Pancreas (tissue), 10 donors: ENCODE measurements around the gene JSRP1. TPM values are rescaled to one million over a fixed set of nuclear protein-coding genes. Genes with fewer than 3 reads are reported as not detected.

Source experiments
- ATAC-seq, 4 donors: fragments of 200-7000 bp; cut with Tn5 transposase; one replicate each; pipeline versions ENCODE4 v1.8.0 to v1.9.1; 2020; ENCODE audit warnings: mild to moderate bottlenecking in 4 of 4, moderate library complexity in 4 of 4
- DNase-seq, 6 donors: peaks; one replicate each; pipeline ENCODE4 v3.0.0-alpha.2; 2020
- FAIRE-seq: peaks from 2 replicates; lab custom pipeline; 2012; peaks lifted over from hg19 to GRCh38; lab: Jason Lieb, UNC
- H3K27ac ChIP-seq, 4 donors: fragments of 200-600 bp; sonication (generic); 1 replicate in 3 of 4; 2 replicates in 1 of 4; pipeline versions ENCODE4 v1.5.0 to v1.8.0; 2020
- H3K27me3 ChIP-seq, 4 donors: fragments of 200-600 bp; one replicate each; pipeline ENCODE4 v1.8.0; 2021
- H3K36me3 ChIP-seq, 3 donors: fragments of 200-600 bp; sonication (generic) in 1 of 3; one replicate each; pipeline versions ENCODE4 v1.5.0 to v1.8.0; 2020 to 2021
- H3K4me1 ChIP-seq, 3 donors: fragments of 200-600 bp; one replicate each; pipeline ENCODE4 v1.8.0; 2021
- H3K4me3 ChIP-seq, 4 donors: fragments of 200-600 bp; sonication (generic) in 2 of 4; one replicate each; pipeline versions ENCODE4 v1.5.0 to v1.8.0; 2020 to 2021
- H3K9me3 ChIP-seq, 4 donors: fragments of 200-600 bp; one replicate each; pipeline ENCODE4 v1.8.0; 2021
- WGBS, 2 donors: extraction: QIAGEN DNeasy Blood & Tissue Kit; methylation state at CpG; one replicate each; pipeline ENCODE4 v1.1.7; 2013; 5-methylcytosine and 5-hydroxymethylcytosine counted together
- intact Hi-C, 3 donors: fragments of 100-400 bp; cut with DNase I; formaldehyde crosslinking; loops; one replicate each; pipeline versions ENCODE4 v1.11.1 to v1.14.2; 2022
- polyA plus RNA-seq, 2 donors: library from polyadenylated mRNA; stranded (reverse); fragments of 200-250 nt; gene quantifications; one replicate each; pipeline ENCODE4 v1.2.3, GENCODE V29; 2013
- total RNA-seq, 6 donors: library from RNA; stranded (reverse); fragmentation: NEBNext Ultra II Directional in 4 of 6; extraction: Animal tissue kit (Norgen Biotek cat#: 25700) in 4 of 6; gene quantifications; one replicate each; pipeline versions ENCODE4 v1.2.1 to v1.2.4, GENCODE V29; 2021 to 2023
- TF ChIP-seq, protein P1 (sequence below), 4 donors: fragments of 200-600 bp; sonication (generic) in 3 of 4; IDR thresholded peaks; one replicate each; pipeline versions ENCODE4 v1.5.0 to v1.8.0; 2021; ENCODE audit warnings: antibody characterized with exemption in 4 of 4
- donor health status: healthy with polysubstance abuse.
- donor health status: DM: no; HTN: no; CAD: no; lungs with moderate emphysema.
- donor health status: DM: no; HTN: no; CAD: no.
- donor health status: control.
- donor health status: control.
- donor health status: Bipolar disorder and iron deficiency.
- donor health status: DM: yes; HTN: yes; CAD: no.
- donor health status: DM: no; HTN: no; CAD: no.
- donor health status: DM: no; HTN: no; CAD: no.
- donor health status: DM: yes; HTN: yes; CAD: no.

The JSRP1 gene
- total and polyA plus RNA-seq, 8 donors = 0.29 to 4.0 (median 1.0) TPM; not detected in 2

- 81 to 92% methylated on average over 17 of the region's 17 CpGs for WGBS, 2 donors
- FAIRE-seq (no peak), ATAC-seq (no peak), DNase-seq (peak in 1 of 6 donors; percentile 58)
- Histone ChIP-seq H3K36me3 (no peaks in the 10 kb centered on the region), H3K4me1 (no peaks in the 10 kb centered on the region), H3K9me3 (no peaks in the 10 kb centered on the region), H3K27me3 (no peaks in the 10 kb centered on the region), H3K4me3 (no peak overlapping the region), H3K27ac (no peak overlapping the region)
- intact Hi-C loops = no loop called here
- TF ChIP-seq, protein P1, sequence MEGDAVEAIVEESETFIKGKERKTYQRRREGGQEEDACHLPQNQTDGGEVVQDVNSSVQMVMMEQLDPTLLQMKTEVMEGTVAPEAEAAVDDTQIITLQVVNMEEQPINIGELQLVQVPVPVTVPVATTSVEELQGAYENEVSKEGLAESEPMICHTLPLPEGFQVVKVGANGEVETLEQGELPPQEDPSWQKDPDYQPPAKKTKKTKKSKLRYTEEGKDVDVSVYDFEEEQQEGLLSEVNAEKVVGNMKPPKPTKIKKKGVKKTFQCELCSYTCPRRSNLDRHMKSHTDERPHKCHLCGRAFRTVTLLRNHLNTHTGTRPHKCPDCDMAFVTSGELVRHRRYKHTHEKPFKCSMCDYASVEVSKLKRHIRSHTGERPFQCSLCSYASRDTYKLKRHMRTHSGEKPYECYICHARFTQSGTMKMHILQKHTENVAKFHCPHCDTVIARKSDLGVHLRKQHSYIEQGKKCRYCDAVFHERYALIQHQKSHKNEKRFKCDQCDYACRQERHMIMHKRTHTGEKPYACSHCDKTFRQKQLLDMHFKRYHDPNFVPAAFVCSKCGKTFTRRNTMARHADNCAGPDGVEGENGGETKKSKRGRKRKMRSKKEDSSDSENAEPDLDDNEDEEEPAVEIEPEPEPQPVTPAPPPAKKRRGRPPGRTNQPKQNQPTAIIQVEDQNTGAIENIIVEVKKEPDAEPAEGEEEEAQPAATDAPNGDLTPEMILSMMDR (IDR thresholded peaks at IDR 0.05) = no peak
Measured at GRCh38 chr19:2300533-2300932, 44.3 kb upstream of the JSRP1 start.

- Histone ChIP-seq H3K9me3 (no peaks in the 10 kb centered on the region), H3K36me3 (no peaks in the 10 kb centered on the region), H3K27ac (no peak overlapping the region), H3K4me3 (no peak overlapping the region), H3K4me1 (peaks cover 0 to 4% (median 0%) of the 10 kb centered on the region in 3 donors), H3K27me3 (peaks cover 0 to 21% (median 0%) of the 10 kb centered on the region in 4 donors)
- DNase-seq = no peak
- ATAC-seq = no peak
- 71 to 80% methylated on average over 16 of the region's 16 CpGs for WGBS, 2 donors
- TF ChIP-seq, protein P1 (IDR thresholded peaks at IDR 0.05) = no peak
- FAIRE-seq = no peak
- intact Hi-C loops = no loop called here
Measured at GRCh38 chr19:2296141-2296540, 39.9 kb upstream of the JSRP1 start.

DNA sequence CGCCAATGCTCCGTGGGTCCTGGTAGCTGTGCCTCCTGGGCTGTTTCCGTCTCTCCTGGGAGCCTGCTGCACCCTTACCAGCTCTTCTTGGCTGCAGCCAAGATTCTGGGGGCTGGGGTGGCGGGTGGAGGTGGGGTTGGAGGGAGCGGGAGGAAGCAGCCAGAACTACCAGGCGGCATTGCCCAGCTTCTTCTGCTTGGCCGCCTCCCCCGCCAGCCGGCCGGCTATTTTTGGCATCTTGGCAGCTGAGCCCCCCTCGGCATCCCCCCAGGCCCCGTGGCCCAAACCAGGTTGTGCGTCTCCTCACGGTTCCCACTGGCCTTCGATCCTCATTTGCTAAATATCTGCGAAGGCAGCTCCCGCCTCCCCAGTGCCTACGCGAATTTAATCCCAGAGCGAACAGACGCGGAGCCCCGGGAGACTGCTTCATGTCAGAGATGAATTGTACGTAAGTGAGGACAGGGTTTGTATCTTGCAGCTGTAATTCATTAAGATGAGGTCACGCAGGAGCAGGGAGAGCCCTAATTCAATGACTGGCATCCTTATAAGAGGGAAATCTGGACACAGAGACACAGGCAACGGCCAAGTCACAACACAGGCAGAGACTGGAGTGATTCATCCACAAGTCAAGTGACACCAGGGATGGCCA is 38.6 kb upstream of the JSRP1 start:
- ATAC-seq (no peak), FAIRE-seq (no peak), DNase-seq (no peak)
- intact Hi-C loops = no loop called here
- TF ChIP-seq, protein P1 (IDR thresholded peaks at IDR 0.05) = no peak
- 25 to 30% methylated on average over 22 to 26 of the region's 26 CpGs for WGBS, 2 donors
- Histone ChIP-seq H3K27me3 (peaks cover 0 to 33% (median 2%) of the 10 kb centered on the region in 4 donors), H3K36me3 (no peaks in the 10 kb centered on the region), H3K27ac (no peak overlapping the region), H3K9me3 (no peaks in the 10 kb centered on the region), H3K4me3 (no peak overlapping the region), H3K4me1 (peaks cover 0 to 16% (median 6%) of the 10 kb centered on the region in 3 donors)

DNA sequence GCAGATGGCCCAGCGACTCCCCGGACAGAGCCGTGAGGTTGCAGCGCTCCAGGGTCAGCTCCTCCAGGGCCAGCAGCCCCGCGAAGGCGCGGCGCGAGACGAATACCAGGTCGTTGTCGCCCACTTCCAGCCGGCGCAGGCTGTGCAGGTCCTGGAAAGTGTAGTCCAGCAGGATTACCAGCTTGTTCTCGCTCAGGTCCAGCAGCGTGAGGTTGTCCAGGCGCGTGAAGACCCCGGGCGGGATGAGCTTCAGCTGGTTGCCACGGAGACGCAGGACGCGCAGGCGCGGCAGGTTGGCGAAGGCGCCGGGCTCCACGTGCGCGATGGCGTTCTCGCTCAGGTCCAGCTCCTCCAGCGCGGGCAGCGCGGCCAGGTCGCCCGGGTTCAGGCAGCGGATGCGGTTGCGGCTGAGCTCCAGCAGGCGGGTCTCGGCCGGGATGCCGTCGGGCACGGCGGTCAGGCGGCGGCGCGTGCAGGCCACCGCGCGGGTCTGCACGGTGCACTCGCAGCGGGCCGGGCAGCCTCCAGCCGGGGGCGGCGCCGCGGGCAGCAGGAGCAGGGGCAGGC is 35.1 kb upstream of the JSRP1 start:
- ATAC-seq (peak; percentile 11 to 25 (median 16)), FAIRE-seq (no peak), DNase-seq (no peak)
- intact Hi-C loops = no loop called here
- Histone ChIP-seq H3K9me3 (no peaks in the 10 kb centered on the region), H3K4me3 (peak overlapping the region in 2 of 4 donors; percentile 16 to 39), H3K27ac (no peak overlapping the region), H3K27me3 (peaks cover 0 to 37% (median 2%) of the 10 kb centered on the region in 4 donors), H3K4me1 (peaks cover 0 to 16% (median 6%) of the 10 kb centered on the region in 3 donors), H3K36me3 (no peaks in the 10 kb centered on the region)
- WGBS, 2 donors = 1 to 4% methylated on average over 30 to 67 of the region's 67 CpGs
- TF ChIP-seq, protein P1 (IDR thresholded peaks at IDR 0.05) = no peak
